H9 (cell line): ENCODE measurements around the gene NINL. TPM values are rescaled to one million over a fixed set of nuclear protein-coding genes. Genes with fewer than 3 reads are reported as not detected.

Experiments
- DNase-seq: peaks from one replicate; pipeline ENCODE4 v3.0.0-alpha.2; 2017
- H2AFZ ChIP-seq: one replicate; pipeline ENCODE4 v1.6.1; 2013; ENCODE audit warnings: mild to moderate bottlenecking, low read length, control low read depth, moderate library complexity
- H2AK5ac ChIP-seq: 2 replicates; pipeline ENCODE4 v1.6.1; 2013; ENCODE audit warnings: low read length, control low read depth, mixed read lengths; ENCODE audit not compliant: insufficient read length
- H2BK120ac ChIP-seq: one replicate; pipeline ENCODE4 v1.6.1; 2013; ENCODE audit warnings: low read depth, mild to moderate bottlenecking, low read length, control low read depth, inconsistent platforms; ENCODE audit not compliant: poor library complexity, severe bottlenecking
- H2BK12ac ChIP-seq: 2 replicates; pipeline ENCODE4 v1.6.1; 2013; ENCODE audit warnings: low read length, control low read depth, mixed read lengths, low read depth; ENCODE audit not compliant: insufficient read length
- H2BK15ac ChIP-seq: 2 replicates; pipeline ENCODE4 v1.6.1; 2013; ENCODE audit warnings: low read depth, low read length, control low read depth
- H2BK20ac ChIP-seq: one replicate; pipeline ENCODE4 v1.6.1; 2013; ENCODE audit warnings: low read depth, mild to moderate bottlenecking, low read length, control low read depth, inconsistent platforms; ENCODE audit not compliant: poor library complexity, severe bottlenecking
- H2BK5ac ChIP-seq: 2 replicates; pipeline ENCODE4 v1.6.1; 2013; ENCODE audit warnings: low read length, control low read depth, mixed read lengths; ENCODE audit not compliant: insufficient read length
- H3K14ac ChIP-seq: 2 replicates; pipeline ENCODE4 v1.6.1; 2013; ENCODE audit warnings: low read length, control low read depth; ENCODE audit not compliant: insufficient read depth
- H3K18ac ChIP-seq: 2 replicates; pipeline ENCODE4 v1.6.1; 2013; ENCODE audit warnings: low read depth, mild to moderate bottlenecking, mixed read lengths, low read length, control low read depth; ENCODE audit not compliant: insufficient read length
- H3K23ac ChIP-seq: 2 replicates; pipeline ENCODE4 v1.6.1; 2013; ENCODE audit warnings: low read length, control low read depth, mixed read lengths, low read depth; ENCODE audit not compliant: insufficient read length
- H3K23me2 ChIP-seq: 2 replicates; pipeline ENCODE4 v1.6.1; 2013; ENCODE audit warnings: low read depth, mild to moderate bottlenecking, mixed read lengths, low read length, control low read depth; ENCODE audit not compliant: insufficient read length, poor library complexity, severe bottlenecking
- H3K27ac ChIP-seq: 2 replicates; pipeline ENCODE4 v1.5.1; 2013; ENCODE audit warnings: low read length, control low read depth, mixed read lengths, low read depth; ENCODE audit not compliant: insufficient read length
- H3K27me3 ChIP-seq: 2 replicates; pipeline ENCODE4 v1.6.1; 2013; ENCODE audit warnings: low read length, control low read depth, inconsistent platforms; ENCODE audit not compliant: insufficient read depth
- H3K4ac ChIP-seq: 2 replicates; pipeline ENCODE4 v1.6.1; 2013; ENCODE audit warnings: low read depth, mild to moderate bottlenecking, control low read depth, inconsistent platforms, low read length, moderate library complexity
- H3K4me1 ChIP-seq: 2 replicates; pipeline ENCODE4 v1.6.1; 2013; ENCODE audit warnings: low read length, control low read depth, inconsistent platforms; ENCODE audit not compliant: insufficient read depth
- H3K4me2 ChIP-seq: 2 replicates; pipeline ENCODE4 v1.6.1; 2013; ENCODE audit warnings: low read length, control low read depth, mixed read lengths; ENCODE audit not compliant: insufficient read length, insufficient read depth
- H3K56ac ChIP-seq: 2 replicates; pipeline ENCODE4 v1.6.1; 2013; ENCODE audit warnings: low read depth, mild to moderate bottlenecking, mixed read lengths, low read length, control low read depth; ENCODE audit not compliant: insufficient read length
- H3K79me1 ChIP-seq: 2 replicates; pipeline ENCODE4 v1.6.1; 2013; ENCODE audit warnings: low read depth, mild to moderate bottlenecking, moderate library complexity, low read length, control low read depth, inconsistent platforms; ENCODE audit not compliant: insufficient read depth, poor library complexity, severe bottlenecking
- H3K79me2 ChIP-seq: 2 replicates; pipeline ENCODE4 v1.6.1; 2013; ENCODE audit warnings: low read length, control low read depth, inconsistent platforms; ENCODE audit not compliant: insufficient read depth
- H3K9ac ChIP-seq: 2 replicates; pipeline ENCODE4 v1.6.1; 2013; ENCODE audit warnings: low read length, control low read depth, mixed read lengths; ENCODE audit not compliant: insufficient read length; ENCODE audit errors: extremely low read depth
- H3K9me3 ChIP-seq: one replicate; pipeline ENCODE4 v1.6.1; 2013; ENCODE audit warnings: low read depth, low read length, inconsistent platforms; ENCODE audit not compliant: control insufficient read depth
- H3T11ph ChIP-seq: one replicate; pipeline ENCODE4 v1.6.1; 2013; ENCODE audit warnings: mild to moderate bottlenecking, low read length, control low read depth, inconsistent platforms
- H4K20me1 ChIP-seq: one replicate; pipeline ENCODE4 v1.6.1; 2013; ENCODE audit not compliant: control insufficient read depth, insufficient read length, insufficient read depth
- H4K5ac ChIP-seq: 2 replicates; pipeline ENCODE4 v1.6.1; 2013; ENCODE audit warnings: low read depth, mild to moderate bottlenecking, mixed read lengths, low read length, control low read depth; ENCODE audit not compliant: insufficient read length
- H4K8ac ChIP-seq: replicated peaks from 2 replicates; pipeline ENCODE4 v1.6.1; 2013; ENCODE audit warnings: low read length, control low read depth, mixed read lengths, low read depth; ENCODE audit not compliant: insufficient read length
- H4K91ac ChIP-seq: 2 replicates; pipeline ENCODE4 v1.6.1; 2013; ENCODE audit warnings: low read depth, mild to moderate bottlenecking, moderate library complexity, mixed read lengths, low read length, control low read depth; ENCODE audit not compliant: insufficient read length
- H3K27ac Mint-ChIP-seq, 3 experiments: 2 replicates in 2 of 3; 3 replicates in 1 of 3; pipeline ENCODE4 v1.8.0; 2020 to 2021; ENCODE audit warnings: mixed read lengths in 3 of 3, mild to moderate bottlenecking in 1 of 3, moderate library complexity in 1 of 3
- H3K27me3 Mint-ChIP-seq: 2 replicates; pipeline ENCODE4 v1.8.0; 2021; ENCODE audit warnings: low read depth, mild to moderate bottlenecking, moderate library complexity, mixed read lengths
- H3K36me3 Mint-ChIP-seq, 3 experiments: 2 replicates in 2 of 3; 3 replicates in 1 of 3; pipeline ENCODE4 v1.8.0; 2020 to 2021; ENCODE audit warnings: low read depth in 3 of 3, mixed read lengths in 3 of 3; ENCODE audit not compliant: insufficient read depth in 1 of 3
- H3K4me1 Mint-ChIP-seq, 2 experiments: 2 replicates each; pipeline ENCODE4 v1.8.0; 2020; ENCODE audit warnings: mixed read lengths in 2 of 2
- H3K4me3 Mint-ChIP-seq, 2 experiments: 2 replicates in 1 of 2; 3 replicates in 1 of 2; pipeline ENCODE4 v1.8.0; 2020 to 2021; ENCODE audit warnings: mild to moderate bottlenecking in 2 of 2, mixed read lengths in 2 of 2, moderate library complexity in 1 of 2
- H3K9me3 Mint-ChIP-seq, 2 experiments: 2 replicates in 1 of 2; 3 replicates in 1 of 2; pipeline ENCODE4 v1.8.0; 2020; ENCODE audit warnings: mild to moderate bottlenecking in 2 of 2, mixed read lengths in 2 of 2, moderate library complexity in 1 of 2
- WGBS: extraction: QIAGEN DNeasy Blood & Tissue Kit; methylation state at CpG from one replicate; pipeline ENCODE4 v1.1.7; 2013; ENCODE audit warnings: missing lambda C conversion rate, low lambda C conversion rate, mixed read lengths; ENCODE audit not compliant: insufficient read length; ENCODE audit errors: extremely low coverage; 5-methylcytosine and 5-hydroxymethylcytosine counted together
- total RNA-seq: library from RNA; stranded (reverse); gene quantifications from 2 replicates; pipeline ENCODE4 v1.2.1, GENCODE V29; 2021
- TF ChIP-seq, protein P1 (sequence below): fragments of 200-600 bp; sonication (generic); conservative IDR thresholded peaks from 3 replicates; pipeline ENCODE4 v1.8.0; 2021; ENCODE audit warnings: antibody characterized with exemption, mild to moderate bottlenecking

The NINL gene
- total RNA-seq, 1 experiment from 2014 or later, result 34.3 TPM

DNA sequence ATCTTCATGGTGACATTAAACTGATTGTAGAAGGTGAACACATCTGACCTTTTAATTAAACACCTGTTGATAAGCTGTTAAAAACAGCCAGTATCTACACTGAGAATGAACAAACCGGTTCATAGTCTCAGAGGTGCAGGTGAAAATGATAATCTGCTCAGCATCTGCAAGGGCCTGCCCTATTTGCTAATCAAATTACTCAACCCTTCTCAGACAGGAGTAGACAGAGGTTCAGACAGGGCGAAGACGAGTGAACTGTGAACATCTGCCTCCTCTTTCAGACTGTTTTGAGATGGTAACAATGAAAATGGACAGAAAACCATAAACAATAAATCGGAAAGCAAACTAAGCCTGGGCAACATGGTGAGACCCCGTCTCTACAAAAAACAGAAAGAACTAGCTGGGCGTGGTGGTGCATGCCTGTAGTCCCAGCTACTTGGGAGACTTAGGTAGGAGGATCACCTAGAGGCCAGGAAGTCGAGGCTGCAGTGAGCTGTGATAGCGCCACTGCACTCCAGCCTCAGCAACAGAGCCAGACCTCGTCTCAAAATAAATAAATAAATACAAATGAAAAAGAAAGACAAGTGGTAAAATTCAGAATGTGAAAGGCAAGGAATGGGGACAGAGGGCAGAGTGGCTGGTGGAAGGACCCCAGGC, 55.9 kb downstream of the NINL start:
- H2AFZ ChIP-seq, result no peak overlapping the region
- no peak overlapping the region for H4K5ac ChIP-seq
- no peaks in the 10 kb centered on the region for H3K23me2 ChIP-seq
- Mint-ChIP-seq H3K9me3 (no peaks in the 10 kb centered on the region; a peak in 1 of 5 replicates), H3K27ac (peak overlapping the region; percentile 78 to 98 (median 95)), H3K4me1 (peaks cover 45 to 69% of the 10 kb centered on the region in 2 experiments), H3K4me3 (no peak overlapping the region), H3K36me3 (peaks cover 17 to 20% (median 20%) of the 10 kb centered on the region in 3 experiments), H3K27me3 (peaks cover 3% of the 10 kb centered on the region; the same call in 1 of the 2 replicates)
- H3K79me1 ChIP-seq, result peaks cover 2% of the 10 kb centered on the region
- no peak overlapping the region for H3K9ac ChIP-seq
- DNase-seq, result no peak
- H2BK5ac ChIP-seq, result no peak overlapping the region
- no peak overlapping the region for H3K27ac ChIP-seq
- no peak overlapping the region for H3T11ph ChIP-seq
- H2AK5ac ChIP-seq, result no peak overlapping the region
- H2BK15ac ChIP-seq, result no peak overlapping the region
- no peak overlapping the region for H2BK20ac ChIP-seq
- H3K9me3 ChIP-seq, result no peaks in the 10 kb centered on the region
- H4K91ac ChIP-seq, result no peak overlapping the region
- no peak overlapping the region for H2BK120ac ChIP-seq
- peaks cover 5% of the 10 kb centered on the region; the same call in 1 of the 2 replicates for H3K79me2 ChIP-seq
- no peak overlapping the region for H3K14ac ChIP-seq
- no peak overlapping the region for H3K23ac ChIP-seq
- H4K20me1 ChIP-seq, result no peaks in the 10 kb centered on the region
- no peak overlapping the region for H3K4ac ChIP-seq
- no peak overlapping the region for H3K4me2 ChIP-seq
- H3K27me3 ChIP-seq, result no peaks in the 10 kb centered on the region
- H3K56ac ChIP-seq, result no peak overlapping the region
- no peak overlapping the region for H4K8ac ChIP-seq
- H3K18ac ChIP-seq, result no peak overlapping the region
- H3K4me1 ChIP-seq, result peaks cover 7% of the 10 kb centered on the region
- no peak overlapping the region for H2BK12ac ChIP-seq
- WGBS, result no CpG with 5 or more reads among the region's 9 CpGs
- TF ChIP-seq, protein P1, sequence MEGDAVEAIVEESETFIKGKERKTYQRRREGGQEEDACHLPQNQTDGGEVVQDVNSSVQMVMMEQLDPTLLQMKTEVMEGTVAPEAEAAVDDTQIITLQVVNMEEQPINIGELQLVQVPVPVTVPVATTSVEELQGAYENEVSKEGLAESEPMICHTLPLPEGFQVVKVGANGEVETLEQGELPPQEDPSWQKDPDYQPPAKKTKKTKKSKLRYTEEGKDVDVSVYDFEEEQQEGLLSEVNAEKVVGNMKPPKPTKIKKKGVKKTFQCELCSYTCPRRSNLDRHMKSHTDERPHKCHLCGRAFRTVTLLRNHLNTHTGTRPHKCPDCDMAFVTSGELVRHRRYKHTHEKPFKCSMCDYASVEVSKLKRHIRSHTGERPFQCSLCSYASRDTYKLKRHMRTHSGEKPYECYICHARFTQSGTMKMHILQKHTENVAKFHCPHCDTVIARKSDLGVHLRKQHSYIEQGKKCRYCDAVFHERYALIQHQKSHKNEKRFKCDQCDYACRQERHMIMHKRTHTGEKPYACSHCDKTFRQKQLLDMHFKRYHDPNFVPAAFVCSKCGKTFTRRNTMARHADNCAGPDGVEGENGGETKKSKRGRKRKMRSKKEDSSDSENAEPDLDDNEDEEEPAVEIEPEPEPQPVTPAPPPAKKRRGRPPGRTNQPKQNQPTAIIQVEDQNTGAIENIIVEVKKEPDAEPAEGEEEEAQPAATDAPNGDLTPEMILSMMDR, result no peak
